Medulla oblongata (tissue), 1 donor: ENCODE measurements around the gene PPM1H.
"Not testable (repeated sequence)": the region's sequence is repeated elsewhere in the genome, so short reads cannot be mapped to it uniquely, and the experiment has no call there.

ENCODE experiments used
- DNase-seq: peaks from one replicate; pipeline ENCODE4 v3.0.0-alpha.2; 2015; ENCODE audit errors: extremely low spot score

Gene PPM1H

GRCh38 chr12:62934799-62935674 lies at the start of gene PPM1H:
TSS of gene PPM1H (minus strand) at chr12:62935150. CDS start at chr12:62934736, 414 bp downstream.
- peak; percentile 81 for DNase-seq

- peak; percentile 38 for DNase-seq
Observed at GRCh38 chr12:62983594-62983993, 48.6 kb upstream of the PPM1H start.

GRCh38 chr12:62978768-62979167 lies 43.8 kb upstream of the PPM1H start:
- no peak for DNase-seq

- no peak for DNase-seq
Observed at GRCh38 chr12:62977883-62978282, 42.9 kb upstream of the PPM1H start.

GRCh38 chr12:62977418-62977817 lies 42.5 kb upstream of the PPM1H start:
- no peak for DNase-seq

GRCh38 chr12:62976110-62976662 lies 41.2 kb upstream of the PPM1H start:
- no peak for DNase-seq

GRCh38 chr12:62971769-62972525 lies 37.0 kb upstream of the PPM1H start:
- no peak for DNase-seq

GRCh38 chr12:62969695-62970094 lies 34.7 kb upstream of the PPM1H start:
- no peak for DNase-seq

GRCh38 chr12:62967701-62968100 lies 32.8 kb upstream of the PPM1H start:
- DNase-seq, result no peak

GRCh38 chr12:62966990-62967506 lies 32.1 kb upstream of the PPM1H start:
- no peak for DNase-seq

- DNase-seq, result not testable (repeated sequence)
Observed at GRCh38 chr12:62966446-62966989, 31.6 kb upstream of the PPM1H start.

GRCh38 chr12:62965700-62966099 lies 30.8 kb upstream of the PPM1H start:
- not testable (repeated sequence) for DNase-seq

- DNase-seq, result not testable (repeated sequence)
Observed at GRCh38 chr12:62965242-62965641, 30.3 kb upstream of the PPM1H start.

- no peak for DNase-seq
Observed at GRCh38 chr12:62963486-62964041, 28.6 kb upstream of the PPM1H start.

- no peak for DNase-seq
Observed at GRCh38 chr12:62960324-62960723, 25.4 kb upstream of the PPM1H start.

- no peak for DNase-seq
Observed at GRCh38 chr12:62959745-62960144, 24.8 kb upstream of the PPM1H start.

GRCh38 chr12:62957233-62957953 lies 22.4 kb upstream of the PPM1H start:
- no peak for DNase-seq

GRCh38 chr12:62955678-62956077 lies 20.7 kb upstream of the PPM1H start:
- no peak for DNase-seq

- no peak for DNase-seq
Observed at GRCh38 chr12:62950317-62950716, 15.4 kb upstream of the PPM1H start.

- DNase-seq, result no peak
Observed at GRCh38 chr12:62948123-62948522, 13.2 kb upstream of the PPM1H start.

- no peak for DNase-seq
Observed at GRCh38 chr12:62947364-62947763, 12.4 kb upstream of the PPM1H start.
